GM18873 (cell line): ENCODE results near the gene CCDC12.

Experiments
- ATAC-seq: cut with Tn5 transposase; IDR thresholded peaks from one replicate; pipeline ENCODE4 v1.9.1; 2021; ENCODE audit warnings: mild to moderate bottlenecking, moderate library complexity, moderate number of reproducible peaks; ENCODE audit not compliant: unreplicated experiment, low FRiP score

Gene CCDC12

GRCh38 chr3:46910166-46910760, 66.3 kb downstream of the CCDC12 start:
- no peak for ATAC-seq

GRCh38 chr3:46909535-46910161, 66.9 kb downstream of the CCDC12 start:
- ATAC-seq, result no peak

- no peak for ATAC-seq
Observed at GRCh38 chr3:46908986-46909534, 67.5 kb downstream of the CCDC12 start.

GRCh38 chr3:46908294-46908985, 68.1 kb downstream of the CCDC12 start:
- ATAC-seq, result no peak

- no peak for ATAC-seq
Observed at GRCh38 chr3:46907960-46908293, 68.6 kb downstream of the CCDC12 start.

GRCh38 chr3:46907271-46907670, 69.3 kb downstream of the CCDC12 start:
- ATAC-seq, result no peak

GRCh38 chr3:46906471-46907058, 70.0 kb downstream of the CCDC12 start:
- no peak for ATAC-seq

GRCh38 chr3:46905661-46906451, 70.7 kb downstream of the CCDC12 start:
- no peak for ATAC-seq

- no peak for ATAC-seq
Observed at GRCh38 chr3:46905213-46905560, 71.4 kb downstream of the CCDC12 start.

- no peak for ATAC-seq
Observed at GRCh38 chr3:46904303-46905212, 72.0 kb downstream of the CCDC12 start.

GRCh38 chr3:46903341-46904302, 72.9 kb downstream of the CCDC12 start:
- no peak for ATAC-seq

- ATAC-seq, result no peak
Observed at GRCh38 chr3:46902188-46902631, 74.3 kb downstream of the CCDC12 start.

- ATAC-seq, result no peak
Observed at GRCh38 chr3:46901591-46902187, 74.9 kb downstream of the CCDC12 start.

GRCh38 chr3:46901061-46901460, 75.5 kb downstream of the CCDC12 start:
- no peak for ATAC-seq

GRCh38 chr3:46900356-46900755, 76.2 kb downstream of the CCDC12 start:
- no peak for ATAC-seq

- ATAC-seq, result no peak
Observed at GRCh38 chr3:46900007-46900292, 76.6 kb downstream of the CCDC12 start.

- ATAC-seq, result no peak
Observed at GRCh38 chr3:46899151-46900006, 77.2 kb downstream of the CCDC12 start.
